HepG2 (cell line): ENCODE data around the gene PDZD7. TPM values are rescaled to one million over a fixed set of nuclear protein-coding genes. Genes with fewer than 3 reads are reported as not detected.

Experiments used
- FOXJ3 ChIP-seq: sonication (generic); formaldehyde crosslinking; IDR thresholded peaks from 2 replicates; pipeline ENCODE4 v1.4.0; 2020; ENCODE audit warnings: missing genetic modification reagents, mild to moderate bottlenecking, borderline replicate concordance
- ZEB1 ChIP-seq: IDR thresholded peaks from 2 replicates; pipeline ENCODE4 v1.6.1; 2012; ENCODE audit warnings: mild to moderate bottlenecking, low read depth, inconsistent platforms; ENCODE audit not compliant: insufficient replicate concordance
- ZNF136 ChIP-seq: sonication (generic); formaldehyde crosslinking; IDR thresholded peaks from 2 replicates; pipeline ENCODE4 v1.8.1; 2022; ENCODE audit warnings: low read depth, mild to moderate bottlenecking, moderate library complexity, missing genetic modification reagents
- polyA plus RNA-seq, 8 experiments: library from polyadenylated mRNA; depleted of rRNA in 3 of 8; stranded (reverse) in 7 of 8; unstranded in 1 of 8; fragments of >200 nt; fragmentation: Illumina TruSeq in 4 of 8; extraction: Trizol in 4 of 8; gene quantifications; 2 replicates each; pipeline versions ENCODE4 v1.2.1 to v1.2.3, GENCODE V29; 2011 to 2016; ENCODE audit warnings: low read depth in 4 of 8, missing spikeins in 1 of 8, mixed read lengths in 1 of 8; ENCODE audit not compliant: insufficient read depth in 1 of 8
- total RNA-seq, 5 experiments: library from RNA; depleted of rRNA; stranded (reverse); fragments of >200 nt; fragmentation: Illumina TruSeq; extraction: Trizol; gene quantifications; 2 replicates each; pipeline ENCODE4 v1.2.3, GENCODE V29; 2016; ENCODE audit warnings: low read depth in 1 of 5
- TF ChIP-seq, protein P1 (sequence below), 2 experiments: sonication (generic) in 1 of 2; formaldehyde crosslinking in 1 of 2; IDR thresholded peaks; 2 replicates each; pipeline versions ENCODE4 v1.6.1 to v1.9.0; 2014 to 2022; ENCODE audit warnings: antibody characterized with exemption in 1 of 2, borderline replicate concordance in 1 of 2, inconsistent platforms in 1 of 2, low read depth in 1 of 2, missing genetic modification reagents in 1 of 2
- TF ChIP-seq, protein P2 (sequence below): sonication (generic); formaldehyde crosslinking; IDR thresholded peaks from 2 replicates; pipeline ENCODE4 v1.4.0; 2020; ENCODE audit warnings: missing genetic modification reagents
- TF ChIP-seq, protein P3 (sequence below): sonication (generic); formaldehyde crosslinking; IDR thresholded peaks from 2 replicates; pipeline ENCODE4 v1.4.0; 2020; ENCODE audit warnings: mild to moderate bottlenecking, missing genetic modification reagents
- TF ChIP-seq, protein P4 (sequence below): sonication (generic); formaldehyde crosslinking; IDR thresholded peaks from 2 replicates; pipeline ENCODE4 v1.4.0; 2020; ENCODE audit warnings: mild to moderate bottlenecking, missing genetic modification reagents, borderline replicate concordance

PDZD7 gene
- total and polyA plus RNA-seq, 2 of the 13 experiments (the other 11 are each of a cell fraction or from before 2014, with no cell fraction given), result 0.58 to 0.73 TPM

DNA sequence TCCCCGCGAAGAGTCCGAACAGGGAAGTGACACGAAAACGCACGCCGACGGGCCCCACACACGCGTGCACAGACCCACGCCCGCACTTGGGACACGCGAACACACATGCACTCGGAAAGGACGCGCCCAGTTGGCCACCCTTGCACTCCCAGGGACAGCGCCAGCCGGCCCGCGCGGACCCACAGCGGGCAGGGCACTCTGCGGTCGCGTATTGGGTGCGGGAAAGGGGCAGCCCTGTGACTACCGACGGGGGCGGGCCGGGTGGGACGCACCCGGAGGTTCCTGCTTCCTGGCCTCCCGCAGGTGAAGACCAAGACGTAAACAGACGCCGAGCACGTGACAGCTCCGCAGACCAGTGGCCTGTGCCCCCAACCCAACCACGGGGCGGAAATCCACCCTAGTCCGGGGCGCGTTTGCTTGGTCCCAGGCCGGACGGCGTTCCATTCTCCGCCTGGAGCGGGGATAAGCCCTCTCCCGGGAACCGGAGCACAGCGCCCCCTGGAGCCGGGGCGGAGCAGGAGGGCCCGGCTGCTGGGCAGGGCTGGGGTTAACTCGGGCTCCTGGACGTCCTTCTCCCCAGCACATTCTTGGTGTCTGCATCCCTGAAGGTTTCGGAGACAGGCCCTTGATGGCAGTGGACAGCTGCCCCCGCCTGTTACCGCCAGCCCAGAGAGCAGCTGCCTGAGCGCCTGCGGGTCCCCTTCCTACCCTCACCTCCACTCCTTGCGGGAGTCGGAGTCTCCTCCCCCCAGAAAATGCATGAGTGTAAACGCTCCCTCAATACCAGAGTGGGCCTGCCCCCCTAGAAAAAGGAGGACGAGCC lies 33.4 kb downstream of the PDZD7 start (continued):
- TF ChIP-seq, protein P1, sequence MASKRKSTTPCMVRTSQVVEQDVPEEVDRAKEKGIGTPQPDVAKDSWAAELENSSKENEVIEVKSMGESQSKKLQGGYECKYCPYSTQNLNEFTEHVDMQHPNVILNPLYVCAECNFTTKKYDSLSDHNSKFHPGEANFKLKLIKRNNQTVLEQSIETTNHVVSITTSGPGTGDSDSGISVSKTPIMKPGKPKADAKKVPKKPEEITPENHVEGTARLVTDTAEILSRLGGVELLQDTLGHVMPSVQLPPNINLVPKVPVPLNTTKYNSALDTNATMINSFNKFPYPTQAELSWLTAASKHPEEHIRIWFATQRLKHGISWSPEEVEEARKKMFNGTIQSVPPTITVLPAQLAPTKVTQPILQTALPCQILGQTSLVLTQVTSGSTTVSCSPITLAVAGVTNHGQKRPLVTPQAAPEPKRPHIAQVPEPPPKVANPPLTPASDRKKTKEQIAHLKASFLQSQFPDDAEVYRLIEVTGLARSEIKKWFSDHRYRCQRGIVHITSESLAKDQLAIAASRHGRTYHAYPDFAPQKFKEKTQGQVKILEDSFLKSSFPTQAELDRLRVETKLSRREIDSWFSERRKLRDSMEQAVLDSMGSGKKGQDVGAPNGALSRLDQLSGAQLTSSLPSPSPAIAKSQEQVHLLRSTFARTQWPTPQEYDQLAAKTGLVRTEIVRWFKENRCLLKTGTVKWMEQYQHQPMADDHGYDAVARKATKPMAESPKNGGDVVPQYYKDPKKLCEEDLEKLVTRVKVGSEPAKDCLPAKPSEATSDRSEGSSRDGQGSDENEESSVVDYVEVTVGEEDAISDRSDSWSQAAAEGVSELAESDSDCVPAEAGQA (IDR thresholded peaks at IDR 0.05; ENCODE audit: low read depth), result no peak
- TF ChIP-seq, protein P1 (CRISPR knock-in tag; IDR thresholded peaks at IDR 0.05; ENCODE audit: borderline replicate concordance), result no peak
- TF ChIP-seq ZEB1 (no peak), ZNF136 (no peak), FOXJ3 (0 out of 2 replicates have a peak, but pooled peaks have one; percentile 28)
- TF ChIP-seq, protein P2, sequence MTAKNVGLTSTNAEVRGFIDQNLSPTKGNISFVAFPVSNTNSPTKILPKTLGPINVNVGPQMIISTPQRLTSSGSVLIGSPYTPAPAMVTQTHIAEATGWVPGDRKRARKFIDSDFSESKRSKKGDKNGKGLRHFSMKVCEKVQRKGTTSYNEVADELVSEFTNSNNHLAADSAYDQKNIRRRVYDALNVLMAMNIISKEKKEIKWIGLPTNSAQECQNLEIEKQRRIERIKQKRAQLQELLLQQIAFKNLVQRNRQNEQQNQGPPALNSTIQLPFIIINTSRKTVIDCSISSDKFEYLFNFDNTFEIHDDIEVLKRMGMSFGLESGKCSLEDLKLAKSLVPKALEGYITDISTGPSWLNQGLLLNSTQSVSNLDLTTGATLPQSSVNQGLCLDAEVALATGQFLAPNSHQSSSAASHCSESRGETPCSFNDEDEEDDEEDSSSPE (CRISPR knock-in tag), result no peak; the same call in none of the 2 replicates
- TF ChIP-seq, protein P3, sequence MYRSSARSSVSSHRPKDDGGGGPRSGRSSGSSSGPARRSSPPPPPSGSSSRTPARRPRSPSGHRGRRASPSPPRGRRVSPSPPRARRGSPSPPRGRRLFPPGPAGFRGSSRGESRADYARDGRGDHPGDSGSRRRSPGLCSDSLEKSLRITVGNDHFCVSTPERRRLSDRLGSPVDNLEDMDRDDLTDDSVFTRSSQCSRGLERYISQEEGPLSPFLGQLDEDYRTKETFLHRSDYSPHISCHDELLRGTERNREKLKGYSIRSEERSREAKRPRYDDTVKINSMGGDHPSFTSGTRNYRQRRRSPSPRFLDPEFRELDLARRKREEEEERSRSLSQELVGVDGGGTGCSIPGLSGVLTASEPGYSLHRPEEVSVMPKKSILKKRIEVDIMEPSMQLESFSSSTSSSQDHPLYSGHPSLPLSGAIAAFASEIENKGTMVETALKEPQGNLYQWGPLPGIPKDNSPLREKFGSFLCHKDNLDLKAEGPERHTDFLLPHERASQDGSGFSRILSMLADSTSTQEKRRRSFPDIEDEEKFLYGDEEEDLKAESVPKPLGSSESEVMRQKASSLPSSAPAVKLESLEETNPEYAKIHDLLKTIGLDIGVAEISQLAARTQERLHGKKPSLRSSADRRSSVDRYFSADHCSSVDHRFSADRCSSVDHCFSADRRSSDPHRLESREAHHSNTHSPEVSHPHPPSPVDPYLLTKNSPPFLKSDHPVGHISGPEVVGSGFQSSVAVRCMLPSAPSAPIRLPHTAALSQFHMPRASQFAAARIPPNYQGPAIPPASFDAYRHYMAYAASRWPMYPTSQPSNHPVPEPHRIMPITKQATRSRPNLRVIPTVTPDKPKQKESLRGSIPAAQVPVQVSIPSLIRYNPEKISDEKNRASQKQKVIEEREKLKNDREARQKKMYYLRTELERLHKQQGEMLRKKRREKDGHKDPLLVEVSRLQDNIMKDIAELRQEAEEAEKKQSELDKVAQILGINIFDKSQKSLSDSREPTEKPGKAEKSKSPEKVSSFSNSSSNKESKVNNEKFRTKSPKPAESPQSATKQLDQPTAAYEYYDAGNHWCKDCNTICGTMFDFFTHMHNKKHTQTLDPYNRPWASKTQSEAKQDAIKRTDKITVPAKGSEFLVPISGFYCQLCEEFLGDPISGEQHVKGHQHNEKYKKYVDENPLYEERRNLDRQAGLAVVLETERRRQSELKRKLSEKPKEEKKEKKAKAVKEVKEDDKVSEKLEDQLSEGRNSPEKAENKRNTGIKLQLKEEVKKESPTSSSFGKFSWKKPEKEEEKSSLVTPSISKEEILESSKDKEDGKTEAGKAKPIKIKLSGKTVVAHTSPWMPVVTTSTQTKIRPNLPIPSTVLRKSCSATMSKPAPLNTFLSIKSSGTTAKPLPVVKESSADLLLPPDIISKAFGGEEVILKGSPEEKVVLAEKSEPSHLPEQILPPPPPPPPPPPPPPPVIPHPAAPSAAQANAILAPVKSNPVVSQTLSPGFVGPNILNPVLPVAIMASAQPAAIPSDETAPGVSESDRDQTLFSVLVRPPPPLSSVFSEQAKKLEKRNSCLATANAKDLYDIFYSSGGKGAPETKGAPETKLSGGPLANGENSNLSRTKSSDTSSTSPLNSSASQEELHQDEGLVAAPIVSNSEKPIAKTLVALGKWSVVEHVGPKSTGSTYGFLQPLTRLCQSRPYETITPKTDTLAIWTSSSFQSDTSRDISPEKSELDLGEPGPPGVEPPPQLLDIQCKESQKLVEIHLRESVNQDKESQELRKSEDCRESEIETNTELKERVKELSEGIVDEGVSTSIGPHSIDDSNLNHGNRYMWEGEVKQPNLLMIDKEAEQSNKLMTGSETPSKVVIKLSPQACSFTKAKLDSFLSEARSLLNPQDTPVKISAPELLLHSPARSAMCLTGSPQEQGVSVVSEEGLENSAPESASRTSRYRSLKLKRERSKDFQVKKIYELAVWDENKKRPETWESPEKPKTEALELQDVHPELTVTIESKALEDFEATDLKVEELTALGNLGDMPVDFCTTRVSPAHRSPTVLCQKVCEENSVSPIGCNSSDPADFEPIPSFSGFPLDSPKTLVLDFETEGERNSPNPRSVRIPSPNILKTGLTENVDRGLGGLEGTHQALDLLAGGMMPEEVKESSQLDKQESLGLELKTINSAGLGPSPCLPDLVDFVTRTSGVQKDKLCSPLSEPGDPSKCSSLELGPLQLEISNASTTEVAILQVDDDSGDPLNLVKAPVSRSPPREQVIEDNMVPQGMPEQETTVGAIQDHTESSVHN (CRISPR knock-in tag), result no peak
- TF ChIP-seq, protein P4, sequence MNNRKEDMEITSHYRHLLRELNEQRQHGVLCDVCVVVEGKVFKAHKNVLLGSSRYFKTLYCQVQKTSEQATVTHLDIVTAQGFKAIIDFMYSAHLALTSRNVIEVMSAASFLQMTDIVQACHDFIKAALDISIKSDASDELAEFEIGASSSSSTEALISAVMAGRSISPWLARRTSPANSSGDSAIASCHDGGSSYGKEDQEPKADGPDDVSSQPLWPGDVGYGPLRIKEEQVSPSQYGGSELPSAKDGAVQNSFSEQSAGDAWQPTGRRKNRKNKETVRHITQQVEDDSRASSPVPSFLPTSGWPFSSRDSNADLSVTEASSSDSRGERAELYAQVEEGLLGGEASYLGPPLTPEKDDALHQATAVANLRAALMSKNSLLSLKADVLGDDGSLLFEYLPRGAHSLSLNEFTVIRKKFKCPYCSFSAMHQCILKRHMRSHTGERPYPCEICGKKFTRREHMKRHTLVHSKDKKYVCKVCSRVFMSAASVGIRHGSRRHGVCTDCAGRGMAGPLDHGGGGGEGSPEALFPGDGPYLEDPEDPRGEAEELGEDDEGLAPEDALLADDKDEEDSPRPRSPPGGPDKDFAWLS, result no peak
